Measurements from ENCODE around the gene INTS1.

GRCh38 chr7:1439373-1440363 lies 64.5 kb downstream of the INTS1 start:
- TF ChIP-seq EP300 (IDR thresholded peaks at IDR 0.05; ENCODE audit: borderline replicate concordance) = no peak
- TF ChIP-seq YY1 (IDR thresholded peaks at IDR 0.05; ENCODE audit: low read depth) = no peak
